RWPE2 (cell line): ENCODE results near the gene PLCXD3.
"Not testable (repeated sequence)": the region's sequence is repeated elsewhere in the genome, so short reads cannot be mapped to it uniquely, and the experiment has no call there.

Experiments
- ATAC-seq: fragments of 200-7000 bp; cut with Tn5 transposase; 3 replicates; pipeline ENCODE4 v1.9.1; 2021; ENCODE audit warnings: low read depth
- DNase-seq: peaks from one replicate; pipeline ENCODE4 v3.0.0-alpha.2; 2020; ENCODE audit warnings: low spot score
- H3K27ac ChIP-seq: fragments of 450-650 bp; 2 replicates; pipeline ENCODE4 v1.5.1; 2017; ENCODE audit warnings: mild to moderate bottlenecking; ENCODE audit not compliant: poor library complexity, severe bottlenecking
- H3K27me3 ChIP-seq: fragments of 250-450 bp; sonication (Bioruptor Pico); 2 replicates; pipeline ENCODE4 v1.5.1; 2021; ENCODE audit warnings: mild to moderate bottlenecking, moderate library complexity; ENCODE audit not compliant: insufficient read depth, poor library complexity, severe bottlenecking
- H3K36me3 ChIP-seq: fragments of 250-450 bp; sonication (Bioruptor Pico); 2 replicates; pipeline ENCODE4 v1.5.1; 2020; ENCODE audit warnings: low read depth, mild to moderate bottlenecking, moderate library complexity
- H3K4me1 ChIP-seq: fragments of 250-450 bp; sonication (Bioruptor Pico); 2 replicates; pipeline ENCODE4 v1.5.1; 2021; ENCODE audit warnings: mild to moderate bottlenecking, moderate library complexity; ENCODE audit not compliant: insufficient read depth, poor library complexity, severe bottlenecking
- H3K4me3 ChIP-seq: fragments of 250-450 bp; sonication (Bioruptor Pico); 2 replicates; pipeline ENCODE4 v1.5.1; 2021; ENCODE audit warnings: mild to moderate bottlenecking, moderate library complexity; ENCODE audit not compliant: severe bottlenecking
- H3K9me3 ChIP-seq: fragments of 250-450 bp; sonication (Bioruptor Pico); 2 replicates; pipeline ENCODE4 v1.5.1; 2021; ENCODE audit warnings: mild to moderate bottlenecking, moderate library complexity; ENCODE audit not compliant: severe bottlenecking
- TF ChIP-seq, protein P1 (sequence below): fragments of 450-650 bp; IDR thresholded peaks from one replicate; pipeline ENCODE4 v1.5.1; 2017; ENCODE audit warnings: mild to moderate bottlenecking, moderate library complexity; ENCODE audit not compliant: poor library complexity, severe bottlenecking

The PLCXD3 gene

DNA sequence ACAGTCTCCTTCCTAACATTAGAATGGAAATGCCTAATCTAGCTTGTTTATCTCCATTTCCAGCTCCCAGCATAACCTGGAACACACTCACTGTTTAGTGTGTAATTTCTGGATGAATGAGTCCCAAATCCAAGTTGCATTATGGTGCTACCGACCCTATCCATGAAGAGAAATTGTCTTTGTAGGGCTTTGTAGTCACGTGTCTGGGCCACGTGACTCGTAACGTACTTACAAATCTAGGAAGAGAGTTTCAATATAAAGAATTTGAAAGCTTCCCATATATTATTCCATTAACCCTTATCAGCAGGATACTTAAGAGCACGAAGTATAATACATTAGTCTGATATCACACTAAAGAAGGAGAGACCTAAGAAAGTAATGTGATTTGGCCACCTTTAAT, 28.2 kb downstream of the PLCXD3 start:
- no peaks in the 10 kb centered on the region for H3K4me1 ChIP-seq
- no peaks in the 10 kb centered on the region for H3K36me3 ChIP-seq
- ATAC-seq: no peak
- H3K27me3 ChIP-seq: no peaks in the 10 kb centered on the region
- H3K27ac ChIP-seq: no peak overlapping the region
- TF ChIP-seq, protein P1, sequence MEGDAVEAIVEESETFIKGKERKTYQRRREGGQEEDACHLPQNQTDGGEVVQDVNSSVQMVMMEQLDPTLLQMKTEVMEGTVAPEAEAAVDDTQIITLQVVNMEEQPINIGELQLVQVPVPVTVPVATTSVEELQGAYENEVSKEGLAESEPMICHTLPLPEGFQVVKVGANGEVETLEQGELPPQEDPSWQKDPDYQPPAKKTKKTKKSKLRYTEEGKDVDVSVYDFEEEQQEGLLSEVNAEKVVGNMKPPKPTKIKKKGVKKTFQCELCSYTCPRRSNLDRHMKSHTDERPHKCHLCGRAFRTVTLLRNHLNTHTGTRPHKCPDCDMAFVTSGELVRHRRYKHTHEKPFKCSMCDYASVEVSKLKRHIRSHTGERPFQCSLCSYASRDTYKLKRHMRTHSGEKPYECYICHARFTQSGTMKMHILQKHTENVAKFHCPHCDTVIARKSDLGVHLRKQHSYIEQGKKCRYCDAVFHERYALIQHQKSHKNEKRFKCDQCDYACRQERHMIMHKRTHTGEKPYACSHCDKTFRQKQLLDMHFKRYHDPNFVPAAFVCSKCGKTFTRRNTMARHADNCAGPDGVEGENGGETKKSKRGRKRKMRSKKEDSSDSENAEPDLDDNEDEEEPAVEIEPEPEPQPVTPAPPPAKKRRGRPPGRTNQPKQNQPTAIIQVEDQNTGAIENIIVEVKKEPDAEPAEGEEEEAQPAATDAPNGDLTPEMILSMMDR: no peak
- H3K9me3 ChIP-seq: no peaks in the 10 kb centered on the region
- no peak for DNase-seq
- H3K4me3 ChIP-seq: no peak overlapping the region

- H3K9me3 ChIP-seq, ATAC-seq, H3K4me3 ChIP-seq: not testable (repeated sequence)
Measured at GRCh38 chr5:41471571-41472208, 38.7 kb downstream of the PLCXD3 start.

DNA sequence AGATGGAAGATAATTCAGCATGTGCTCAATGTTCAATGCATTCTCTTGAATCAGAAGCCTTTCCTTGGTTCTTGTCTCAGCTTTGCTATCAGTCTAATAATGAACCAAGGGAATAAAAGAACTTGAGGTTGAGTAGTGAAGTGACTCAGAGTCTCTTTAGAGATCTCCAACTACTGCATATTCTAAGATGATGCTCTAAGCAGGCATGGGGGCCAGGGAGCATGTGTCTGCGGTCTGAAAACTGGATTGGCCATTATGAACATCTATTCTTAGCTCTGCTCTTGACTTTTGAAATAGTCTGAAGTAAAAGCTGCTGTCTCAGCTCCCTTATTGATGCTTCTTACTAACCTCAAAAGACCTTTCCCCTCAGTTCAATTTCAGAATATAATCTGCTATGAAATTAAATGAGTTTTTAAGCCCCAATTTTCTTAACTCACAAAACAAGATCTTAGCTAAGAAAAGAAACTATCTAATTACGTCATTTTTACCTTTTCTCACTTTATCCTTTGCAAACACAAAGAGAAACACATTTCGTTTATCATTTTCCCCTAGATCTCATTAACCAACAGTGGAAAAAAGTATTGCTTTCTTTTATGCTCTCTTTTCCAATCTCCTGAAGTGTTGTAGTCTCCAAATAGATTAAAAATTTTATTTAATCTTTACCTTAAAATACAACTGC, 44.8 kb downstream of the PLCXD3 start:
- Histone ChIP-seq H3K36me3 (no peaks in the 10 kb centered on the region), H3K4me1 (no peaks in the 10 kb centered on the region), H3K4me3 (no peak overlapping the region), H3K27me3 (no peaks in the 10 kb centered on the region), H3K9me3 (no peaks in the 10 kb centered on the region), H3K27ac (no peak overlapping the region)
- ATAC-seq (no peak), DNase-seq (no peak)
- TF ChIP-seq, protein P1: no peak

More at GRCh38 chr5:41471571-41472208, 38.7 kb downstream of the PLCXD3 start:
- not testable (repeated sequence) for H3K27me3 ChIP-seq, H3K27ac ChIP-seq, DNase-seq, H3K36me3 ChIP-seq, H3K4me1 ChIP-seq

DNA sequence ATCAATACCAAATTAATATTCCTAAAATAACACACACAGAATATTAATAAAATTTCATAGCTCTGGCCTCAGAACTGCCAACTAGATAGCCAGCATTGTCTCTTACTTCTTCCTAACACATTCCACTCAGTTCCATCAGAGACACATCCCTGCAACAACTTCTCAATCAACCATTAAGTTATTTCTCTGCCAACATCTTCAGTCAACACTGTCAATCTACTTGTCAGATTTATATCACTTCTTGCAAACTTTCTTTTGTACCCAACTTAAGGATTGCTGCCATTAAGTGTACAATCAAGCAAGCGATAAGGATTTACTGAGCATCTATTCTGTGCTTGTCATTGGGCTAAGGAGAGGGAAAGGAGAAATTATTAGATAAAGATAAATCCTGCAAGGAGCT, 50.8 kb downstream of the PLCXD3 start:
- H3K9me3 ChIP-seq: no peaks in the 10 kb centered on the region
- TF ChIP-seq, protein P1: no peak
- no peak overlapping the region for H3K27ac ChIP-seq
- H3K36me3 ChIP-seq: no peaks in the 10 kb centered on the region
- H3K27me3 ChIP-seq: no peaks in the 10 kb centered on the region
- no peaks in the 10 kb centered on the region for H3K4me1 ChIP-seq
- DNase-seq (no peak), ATAC-seq (no peak)
- H3K4me3 ChIP-seq: no peak overlapping the region

DNA sequence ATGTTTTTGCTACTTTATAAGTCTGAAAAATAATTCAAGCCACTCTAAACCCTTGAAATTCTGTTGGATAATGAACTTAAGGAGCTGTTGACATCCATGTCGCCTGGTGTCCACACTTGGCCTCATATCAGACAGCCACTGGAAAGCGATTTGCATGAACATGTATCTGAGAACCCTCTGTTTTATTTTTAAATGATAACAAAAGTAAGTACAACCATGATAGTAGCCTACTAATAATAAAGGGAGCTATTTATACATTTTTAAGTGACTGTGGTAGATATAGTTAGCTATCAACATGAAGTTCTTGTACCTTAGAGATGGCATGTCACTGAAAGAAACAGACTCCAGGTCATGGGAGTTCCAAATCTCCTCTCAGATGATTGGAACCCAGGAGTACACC, 53.3 kb downstream of the PLCXD3 start:
- Histone ChIP-seq H3K9me3 (no peaks in the 10 kb centered on the region), H3K27ac (no peak overlapping the region), H3K27me3 (no peaks in the 10 kb centered on the region), H3K4me1 (no peaks in the 10 kb centered on the region), H3K4me3 (no peak overlapping the region), H3K36me3 (no peaks in the 10 kb centered on the region)
- DNase-seq (no peak), ATAC-seq (no peak)
- TF ChIP-seq, protein P1: no peak
